HUES64 (cell line): ENCODE results near the gene OR52I1. TPM values are rescaled to one million over a fixed set of nuclear protein-coding genes. Genes with fewer than 3 reads are reported as not detected.

Experiments used
- H3K27ac ChIP-seq: 2 replicates; pipeline ENCODE4 v1.7.0; 2013; ENCODE audit warnings: low read depth, low read length, inconsistent platforms
- H3K27me3 ChIP-seq: 2 replicates; pipeline ENCODE4 v1.6.1; 2013; ENCODE audit warnings: mild to moderate bottlenecking, low read length; ENCODE audit not compliant: insufficient read depth
- H3K36me3 ChIP-seq: 2 replicates; pipeline ENCODE4 v1.6.1; 2013; ENCODE audit warnings: mild to moderate bottlenecking, low read length; ENCODE audit not compliant: insufficient read depth
- H3K4me1 ChIP-seq: 2 replicates; pipeline ENCODE4 v1.6.1; 2013; ENCODE audit warnings: mild to moderate bottlenecking, low read length, moderate library complexity; ENCODE audit not compliant: insufficient read depth
- H3K4me3 ChIP-seq: 2 replicates; pipeline ENCODE4 v1.5.1; 2013; ENCODE audit warnings: mild to moderate bottlenecking, low read length, moderate library complexity
- H3K9ac ChIP-seq: 2 replicates; pipeline ENCODE4 v1.6.1; 2013; ENCODE audit warnings: mild to moderate bottlenecking, low read depth, low read length
- H3K9me3 ChIP-seq: 2 replicates; pipeline ENCODE4 v1.6.1; 2013; ENCODE audit warnings: low read depth, low read length; ENCODE audit not compliant: insufficient read depth
- WGBS: fragments of 150-250, 120-280 bp; methylation state at CpG from one replicate; pipeline ENCODE4 v1.1.7; 2013; ENCODE audit warnings: missing lambda C conversion rate; 5-methylcytosine and 5-hydroxymethylcytosine counted together
- polyA plus RNA-seq, 2 experiments: library from polyadenylated mRNA; stranded (reverse); fragments of 50-300 nt; gene quantifications; one replicate each; pipeline ENCODE4 v1.2.3, GENCODE V29; 2013

The OR52I1 gene, protein sequence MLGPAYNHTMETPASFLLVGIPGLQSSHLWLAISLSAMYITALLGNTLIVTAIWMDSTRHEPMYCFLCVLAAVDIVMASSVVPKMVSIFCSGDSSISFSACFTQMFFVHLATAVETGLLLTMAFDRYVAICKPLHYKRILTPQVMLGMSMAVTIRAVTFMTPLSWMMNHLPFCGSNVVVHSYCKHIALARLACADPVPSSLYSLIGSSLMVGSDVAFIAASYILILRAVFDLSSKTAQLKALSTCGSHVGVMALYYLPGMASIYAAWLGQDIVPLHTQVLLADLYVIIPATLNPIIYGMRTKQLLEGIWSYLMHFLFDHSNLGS
- polyA plus RNA-seq (2013, experiment 1 of 2) = not detected
- not detected for polyA plus RNA-seq (2013, experiment 2 of 2)

DNA sequence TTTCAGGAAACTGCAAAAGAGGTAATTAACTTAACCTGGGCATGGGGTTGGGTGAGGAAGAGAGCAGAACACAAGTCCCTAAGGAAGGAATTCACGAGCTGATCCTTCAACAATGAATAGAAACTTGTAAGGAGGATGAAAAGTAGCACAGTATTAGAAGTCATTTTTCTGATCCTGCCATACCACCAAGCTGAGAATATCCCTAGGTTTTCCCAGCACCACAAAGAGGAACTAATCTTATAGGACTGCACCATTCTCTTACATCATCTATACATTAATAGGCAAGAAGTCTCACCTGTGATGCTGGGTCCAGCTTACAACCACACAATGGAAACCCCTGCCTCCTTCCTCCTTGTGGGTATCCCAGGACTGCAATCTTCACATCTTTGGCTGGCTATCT lies at the start of gene OR52I1:
TSS of gene OR52I1 (plus strand) at position 301 of the 400 bp plus-strand sequence. CDS start at position 301, 0 bp downstream.
- Histone ChIP-seq H3K27me3 (no peaks in the 10 kb centered on the region), H3K36me3 (peaks cover 7% of the 10 kb centered on the region), H3K9me3 (no peaks in the 10 kb centered on the region), H3K4me1 (no peaks in the 10 kb centered on the region), H3K4me3 (no peak within 1 kb of the TSS), H3K9ac (no peak within 1 kb of the TSS), H3K27ac (no peak within 1 kb of the TSS)
- 95% methylated on average over 1 of the region's 1 CpG for WGBS

DNA sequence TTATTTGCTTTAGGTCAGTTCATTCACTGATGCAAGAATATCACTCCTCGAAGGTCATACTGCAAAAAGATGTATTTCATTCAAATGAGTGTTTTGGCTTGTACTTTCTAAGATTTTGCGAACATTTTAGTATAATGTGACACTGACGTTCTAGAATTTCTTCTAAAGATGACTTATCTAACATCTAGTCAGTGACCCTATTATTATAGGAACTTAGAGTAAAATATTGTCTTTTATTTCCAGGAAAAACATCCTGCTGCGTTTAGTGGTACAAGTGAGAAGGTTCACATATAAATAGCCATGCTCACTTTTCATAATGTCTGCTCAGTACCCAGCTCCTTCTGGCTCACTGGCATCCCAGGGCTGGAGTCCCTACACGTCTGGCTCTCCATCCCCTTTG lies 48.9 kb upstream of the OR52I1 start, which contains the start of gene OR52M1:
TSS of gene OR52M1 (plus strand) at position 301 of the 400 bp plus-strand sequence. CDS start at position 301, 0 bp downstream.
- Histone ChIP-seq H3K9ac (no peak within 1 kb of the TSS), H3K4me1 (no peaks in the 10 kb centered on the region), H3K36me3 (no peaks in the 10 kb centered on the region), H3K4me3 (no peak within 1 kb of the TSS), H3K9me3 (no peaks in the 10 kb centered on the region), H3K27me3 (no peaks in the 10 kb centered on the region), H3K27ac (no peak within 1 kb of the TSS)
- 92% methylated on average over 4 of the region's 5 CpGs for WGBS

GRCh38 chr11:4546878-4547277 lies 47.0 kb upstream of the OR52I1 start:
- no peaks in the 10 kb centered on the region for H3K36me3 ChIP-seq
- no peak overlapping the region for H3K9ac ChIP-seq
- H3K27me3 ChIP-seq = no peaks in the 10 kb centered on the region
- no peaks in the 10 kb centered on the region for H3K9me3 ChIP-seq
- 100% methylated on average over 1 of the region's 1 CpG for WGBS
- no peak overlapping the region for H3K4me3 ChIP-seq
- no peak overlapping the region for H3K27ac ChIP-seq
- no peaks in the 10 kb centered on the region for H3K4me1 ChIP-seq

DNA sequence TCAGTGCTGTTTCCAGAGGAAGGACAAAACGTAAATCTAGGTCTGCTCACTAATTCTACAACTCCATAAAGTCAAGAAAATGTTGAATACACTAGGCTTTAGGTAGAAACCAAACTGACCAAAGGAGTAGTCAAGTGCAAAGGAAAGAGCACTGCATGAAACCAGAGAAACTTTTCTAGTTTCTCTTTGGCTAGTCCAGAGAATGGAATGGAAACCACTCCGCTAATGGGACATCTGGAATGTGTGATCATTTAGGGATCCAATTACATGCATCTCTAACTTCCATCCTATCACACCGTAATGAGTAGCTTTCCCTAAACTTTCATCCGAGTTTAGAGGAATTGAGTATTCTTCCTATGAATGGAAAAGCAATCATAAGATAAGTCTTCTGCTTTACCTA lies 46.4 kb upstream of the OR52I1 start:
- Histone ChIP-seq H3K4me3 (no peak overlapping the region), H3K27ac (no peak overlapping the region), H3K4me1 (no peaks in the 10 kb centered on the region), H3K36me3 (no peaks in the 10 kb centered on the region), H3K9ac (no peak overlapping the region), H3K9me3 (no peaks in the 10 kb centered on the region), H3K27me3 (no peaks in the 10 kb centered on the region)
- WGBS = 81% methylated on average over 3 of the region's 4 CpGs

- no peaks in the 10 kb centered on the region for H3K36me3 ChIP-seq
- H3K27me3 ChIP-seq = no peaks in the 10 kb centered on the region
- H3K9me3 ChIP-seq = no peaks in the 10 kb centered on the region
- 81% methylated on average over 8 of the region's 8 CpGs for WGBS
- H3K4me3 ChIP-seq = no peak overlapping the region
- no peak overlapping the region for H3K9ac ChIP-seq
- H3K4me1 ChIP-seq = no peaks in the 10 kb centered on the region
- no peak overlapping the region for H3K27ac ChIP-seq
Observed at GRCh38 chr11:4551346-4551979, 42.4 kb upstream of the OR52I1 start.

GRCh38 chr11:4559527-4560440 lies 34.1 kb upstream of the OR52I1 start:
- H3K36me3 ChIP-seq = no peaks in the 10 kb centered on the region

GRCh38 chr11:4560467-4560866 lies 33.4 kb upstream of the OR52I1 start:
- Histone ChIP-seq H3K9me3 (no peaks in the 10 kb centered on the region), H3K9ac (no peak overlapping the region), H3K36me3 (no peaks in the 10 kb centered on the region), H3K4me3 (no peak overlapping the region), H3K4me1 (no peaks in the 10 kb centered on the region), H3K27me3 (no peaks in the 10 kb centered on the region), H3K27ac (no peak overlapping the region)
- 100% methylated on average over 1 of the region's 1 CpG for WGBS

More at GRCh38 chr11:4559527-4560440, 34.1 kb upstream of the OR52I1 start:
- no peaks in the 10 kb centered on the region for H3K4me1 ChIP-seq
- no peak overlapping the region for H3K9ac ChIP-seq
- no peak overlapping the region for H3K4me3 ChIP-seq
- H3K9me3 ChIP-seq = no peaks in the 10 kb centered on the region
- no peaks in the 10 kb centered on the region for H3K27me3 ChIP-seq
- WGBS = 83% methylated on average over 7 of the region's 8 CpGs
- no peak overlapping the region for H3K27ac ChIP-seq

- H3K9ac ChIP-seq = no peak overlapping the region
- no peaks in the 10 kb centered on the region for H3K36me3 ChIP-seq
- WGBS = 98% methylated on average over 2 of the region's 3 CpGs
- no peak overlapping the region for H3K4me3 ChIP-seq
- H3K9me3 ChIP-seq = no peaks in the 10 kb centered on the region
- H3K4me1 ChIP-seq = no peaks in the 10 kb centered on the region
- no peak overlapping the region for H3K27ac ChIP-seq
- no peaks in the 10 kb centered on the region for H3K27me3 ChIP-seq
Observed at GRCh38 chr11:4565371-4565770, 28.5 kb upstream of the OR52I1 start.

DNA sequence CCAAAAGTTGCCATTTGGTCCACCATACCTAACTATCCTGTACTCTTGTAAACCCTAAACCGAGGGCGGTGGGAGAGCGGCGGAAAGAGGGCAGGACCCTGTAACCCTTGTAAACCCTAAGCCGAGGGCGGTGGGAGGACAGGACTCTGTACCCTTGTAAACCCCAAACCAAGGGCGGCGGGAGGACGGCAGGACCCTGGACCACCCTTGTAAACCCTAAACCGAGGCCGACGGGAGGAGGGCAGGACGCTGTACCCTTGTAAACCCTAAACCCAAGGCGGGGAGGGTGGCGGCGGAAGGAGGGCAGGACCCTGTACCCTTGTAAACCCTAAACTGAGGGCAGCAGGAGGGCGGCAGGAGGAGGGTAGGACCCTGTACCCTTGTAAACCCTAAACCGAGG lies 24.8 kb upstream of the OR52I1 start:
- Histone ChIP-seq H3K4me1 (peaks cover 9% of the 10 kb centered on the region), H3K4me3 (no peak overlapping the region), H3K9me3 (no peaks in the 10 kb centered on the region), H3K27ac (no peak overlapping the region), H3K27me3 (no peaks in the 10 kb centered on the region), H3K36me3 (no peaks in the 10 kb centered on the region), H3K9ac (no peak overlapping the region)
- WGBS = 92% methylated on average over 18 of the region's 18 CpGs

- Histone ChIP-seq H3K4me1 (peaks cover 4% of the 10 kb centered on the region), H3K9me3 (no peaks in the 10 kb centered on the region), H3K27ac (no peak overlapping the region), H3K36me3 (no peaks in the 10 kb centered on the region), H3K9ac (no peak overlapping the region), H3K27me3 (no peaks in the 10 kb centered on the region), H3K4me3 (no peak overlapping the region)
- WGBS = 96% methylated on average over 3 of the region's 3 CpGs
Observed at GRCh38 chr11:4576880-4577279, 17.0 kb upstream of the OR52I1 start.

DNA sequence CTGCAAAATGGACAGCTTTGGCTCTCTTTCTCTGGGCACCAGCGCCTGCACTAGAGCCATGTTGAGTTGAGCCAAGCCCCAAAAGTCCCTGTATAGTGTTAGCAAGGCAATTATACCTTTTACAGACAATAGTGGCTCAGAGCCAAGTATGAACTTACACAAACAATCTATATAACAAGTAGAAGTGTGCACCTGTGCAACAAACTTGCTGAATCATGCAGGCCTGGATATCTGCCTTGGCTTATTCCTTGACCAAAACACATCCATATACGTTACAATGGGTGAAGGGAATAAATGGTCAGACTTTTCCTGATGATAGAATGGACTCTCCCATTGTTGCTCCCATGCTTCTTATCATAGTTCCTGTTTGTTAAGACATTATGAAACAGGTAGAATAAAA lies 16.1 kb upstream of the OR52I1 start:
- Histone ChIP-seq H3K27ac (no peak overlapping the region), H3K4me3 (no peak overlapping the region), H3K9me3 (no peaks in the 10 kb centered on the region), H3K36me3 (no peaks in the 10 kb centered on the region), H3K27me3 (no peaks in the 10 kb centered on the region), H3K4me1 (no peaks in the 10 kb centered on the region), H3K9ac (no peak overlapping the region)
- 100% methylated on average over 2 of the region's 2 CpGs for WGBS
